H9 (cell line): ENCODE results near the gene EDN3. TPM values are rescaled to one million over a fixed set of nuclear protein-coding genes. Genes with fewer than 3 reads are reported as not detected.

Experiments
- DNase-seq: peaks from one replicate; pipeline ENCODE4 v3.0.0-alpha.2; 2017
- H2AFZ ChIP-seq: one replicate; pipeline ENCODE4 v1.6.1; 2013; ENCODE audit warnings: mild to moderate bottlenecking, low read length, control low read depth, moderate library complexity
- H2AK5ac ChIP-seq: 2 replicates; pipeline ENCODE4 v1.6.1; 2013; ENCODE audit warnings: low read length, control low read depth, mixed read lengths; ENCODE audit not compliant: insufficient read length
- H2BK120ac ChIP-seq: one replicate; pipeline ENCODE4 v1.6.1; 2013; ENCODE audit warnings: low read depth, mild to moderate bottlenecking, low read length, control low read depth, inconsistent platforms; ENCODE audit not compliant: poor library complexity, severe bottlenecking
- H2BK12ac ChIP-seq: 2 replicates; pipeline ENCODE4 v1.6.1; 2013; ENCODE audit warnings: low read length, control low read depth, mixed read lengths, low read depth; ENCODE audit not compliant: insufficient read length
- H2BK15ac ChIP-seq: 2 replicates; pipeline ENCODE4 v1.6.1; 2013; ENCODE audit warnings: low read depth, low read length, control low read depth
- H2BK20ac ChIP-seq: one replicate; pipeline ENCODE4 v1.6.1; 2013; ENCODE audit warnings: low read depth, mild to moderate bottlenecking, low read length, control low read depth, inconsistent platforms; ENCODE audit not compliant: poor library complexity, severe bottlenecking
- H2BK5ac ChIP-seq: 2 replicates; pipeline ENCODE4 v1.6.1; 2013; ENCODE audit warnings: low read length, control low read depth, mixed read lengths; ENCODE audit not compliant: insufficient read length
- H3K14ac ChIP-seq: 2 replicates; pipeline ENCODE4 v1.6.1; 2013; ENCODE audit warnings: low read length, control low read depth; ENCODE audit not compliant: insufficient read depth
- H3K18ac ChIP-seq: 2 replicates; pipeline ENCODE4 v1.6.1; 2013; ENCODE audit warnings: low read depth, mild to moderate bottlenecking, mixed read lengths, low read length, control low read depth; ENCODE audit not compliant: insufficient read length
- H3K23ac ChIP-seq: 2 replicates; pipeline ENCODE4 v1.6.1; 2013; ENCODE audit warnings: low read length, control low read depth, mixed read lengths, low read depth; ENCODE audit not compliant: insufficient read length
- H3K23me2 ChIP-seq: 2 replicates; pipeline ENCODE4 v1.6.1; 2013; ENCODE audit warnings: low read depth, mild to moderate bottlenecking, mixed read lengths, low read length, control low read depth; ENCODE audit not compliant: insufficient read length, poor library complexity, severe bottlenecking
- H3K27ac ChIP-seq: 2 replicates; pipeline ENCODE4 v1.5.1; 2013; ENCODE audit warnings: low read length, control low read depth, mixed read lengths, low read depth; ENCODE audit not compliant: insufficient read length
- H3K27me3 ChIP-seq: 2 replicates; pipeline ENCODE4 v1.6.1; 2013; ENCODE audit warnings: low read length, control low read depth, inconsistent platforms; ENCODE audit not compliant: insufficient read depth
- H3K4ac ChIP-seq: 2 replicates; pipeline ENCODE4 v1.6.1; 2013; ENCODE audit warnings: low read depth, mild to moderate bottlenecking, control low read depth, inconsistent platforms, low read length, moderate library complexity
- H3K4me1 ChIP-seq: 2 replicates; pipeline ENCODE4 v1.6.1; 2013; ENCODE audit warnings: low read length, control low read depth, inconsistent platforms; ENCODE audit not compliant: insufficient read depth
- H3K4me2 ChIP-seq: 2 replicates; pipeline ENCODE4 v1.6.1; 2013; ENCODE audit warnings: low read length, control low read depth, mixed read lengths; ENCODE audit not compliant: insufficient read length, insufficient read depth
- H3K56ac ChIP-seq: 2 replicates; pipeline ENCODE4 v1.6.1; 2013; ENCODE audit warnings: low read depth, mild to moderate bottlenecking, mixed read lengths, low read length, control low read depth; ENCODE audit not compliant: insufficient read length
- H3K79me1 ChIP-seq: 2 replicates; pipeline ENCODE4 v1.6.1; 2013; ENCODE audit warnings: low read depth, mild to moderate bottlenecking, moderate library complexity, low read length, control low read depth, inconsistent platforms; ENCODE audit not compliant: insufficient read depth, poor library complexity, severe bottlenecking
- H3K79me2 ChIP-seq: 2 replicates; pipeline ENCODE4 v1.6.1; 2013; ENCODE audit warnings: low read length, control low read depth, inconsistent platforms; ENCODE audit not compliant: insufficient read depth
- H3K9ac ChIP-seq: 2 replicates; pipeline ENCODE4 v1.6.1; 2013; ENCODE audit warnings: low read length, control low read depth, mixed read lengths; ENCODE audit not compliant: insufficient read length; ENCODE audit errors: extremely low read depth
- H3K9me3 ChIP-seq: one replicate; pipeline ENCODE4 v1.6.1; 2013; ENCODE audit warnings: low read depth, low read length, inconsistent platforms; ENCODE audit not compliant: control insufficient read depth
- H3T11ph ChIP-seq: one replicate; pipeline ENCODE4 v1.6.1; 2013; ENCODE audit warnings: mild to moderate bottlenecking, low read length, control low read depth, inconsistent platforms
- H4K20me1 ChIP-seq: one replicate; pipeline ENCODE4 v1.6.1; 2013; ENCODE audit not compliant: control insufficient read depth, insufficient read length, insufficient read depth
- H4K5ac ChIP-seq: 2 replicates; pipeline ENCODE4 v1.6.1; 2013; ENCODE audit warnings: low read depth, mild to moderate bottlenecking, mixed read lengths, low read length, control low read depth; ENCODE audit not compliant: insufficient read length
- H4K8ac ChIP-seq: replicated peaks from 2 replicates; pipeline ENCODE4 v1.6.1; 2013; ENCODE audit warnings: low read length, control low read depth, mixed read lengths, low read depth; ENCODE audit not compliant: insufficient read length
- H4K91ac ChIP-seq: 2 replicates; pipeline ENCODE4 v1.6.1; 2013; ENCODE audit warnings: low read depth, mild to moderate bottlenecking, moderate library complexity, mixed read lengths, low read length, control low read depth; ENCODE audit not compliant: insufficient read length
- H3K27ac Mint-ChIP-seq, 3 experiments: 2 replicates in 2 of 3; 3 replicates in 1 of 3; pipeline ENCODE4 v1.8.0; 2020 to 2021; ENCODE audit warnings: mixed read lengths in 3 of 3, mild to moderate bottlenecking in 1 of 3, moderate library complexity in 1 of 3
- H3K27me3 Mint-ChIP-seq: 2 replicates; pipeline ENCODE4 v1.8.0; 2021; ENCODE audit warnings: low read depth, mild to moderate bottlenecking, moderate library complexity, mixed read lengths
- H3K36me3 Mint-ChIP-seq, 3 experiments: 2 replicates in 2 of 3; 3 replicates in 1 of 3; pipeline ENCODE4 v1.8.0; 2020 to 2021; ENCODE audit warnings: low read depth in 3 of 3, mixed read lengths in 3 of 3; ENCODE audit not compliant: insufficient read depth in 1 of 3
- H3K4me1 Mint-ChIP-seq, 2 experiments: 2 replicates each; pipeline ENCODE4 v1.8.0; 2020; ENCODE audit warnings: mixed read lengths in 2 of 2
- H3K4me3 Mint-ChIP-seq, 2 experiments: 2 replicates in 1 of 2; 3 replicates in 1 of 2; pipeline ENCODE4 v1.8.0; 2020 to 2021; ENCODE audit warnings: mild to moderate bottlenecking in 2 of 2, mixed read lengths in 2 of 2, moderate library complexity in 1 of 2
- H3K9me3 Mint-ChIP-seq, 2 experiments: 2 replicates in 1 of 2; 3 replicates in 1 of 2; pipeline ENCODE4 v1.8.0; 2020; ENCODE audit warnings: mild to moderate bottlenecking in 2 of 2, mixed read lengths in 2 of 2, moderate library complexity in 1 of 2
- CTCF ChIP-seq: fragments of 200-600 bp; sonication (generic); conservative IDR thresholded peaks from 3 replicates; pipeline ENCODE4 v1.8.0; 2021; ENCODE audit warnings: antibody characterized with exemption, mild to moderate bottlenecking
- WGBS: extraction: QIAGEN DNeasy Blood & Tissue Kit; methylation state at CpG from one replicate; pipeline ENCODE4 v1.1.7; 2013; ENCODE audit warnings: missing lambda C conversion rate, low lambda C conversion rate, mixed read lengths; ENCODE audit not compliant: insufficient read length; ENCODE audit errors: extremely low coverage; 5-methylcytosine and 5-hydroxymethylcytosine counted together
- total RNA-seq: library from RNA; stranded (reverse); gene quantifications from 2 replicates; pipeline ENCODE4 v1.2.1, GENCODE V29; 2021

The EDN3 gene
- total RNA-seq, 1 experiment from 2014 or later = 0.20 TPM

GRCh38 chr20:59342023-59342957 is 41.9 kb downstream of the EDN3 start:
- no peak for DNase-seq
- H3K9ac ChIP-seq = no peak overlapping the region
- no peaks in the 10 kb centered on the region; the same call in 1 of the 2 replicates for H3K27me3 ChIP-seq
- no peak overlapping the region for H2BK20ac ChIP-seq
- H3K23me2 ChIP-seq = no peaks in the 10 kb centered on the region
- H2BK5ac ChIP-seq = no peak overlapping the region
- no peaks in the 10 kb centered on the region for H3K4me1 Mint-ChIP-seq
- H4K5ac ChIP-seq = no peak overlapping the region
- H3K27me3 Mint-ChIP-seq = peaks cover 32% of the 10 kb centered on the region
- H3K56ac ChIP-seq = no peak overlapping the region
- no peak overlapping the region for H3K4me3 Mint-ChIP-seq
- H3K79me2 ChIP-seq = no peaks in the 10 kb centered on the region
- H4K8ac ChIP-seq = no peak overlapping the region
- no peaks in the 10 kb centered on the region for H3K9me3 ChIP-seq
- H3K14ac ChIP-seq = no peak overlapping the region; the same call in 1 of the 2 replicates
- no peaks in the 10 kb centered on the region for H4K20me1 ChIP-seq
- peaks cover 4% of the 10 kb centered on the region in 2 experiments; a peak in 2 of 5 replicates for H3K9me3 Mint-ChIP-seq
- no peak overlapping the region for H2BK120ac ChIP-seq
- H4K91ac ChIP-seq = no peak overlapping the region
- H2AK5ac ChIP-seq = no peak overlapping the region
- H2BK15ac ChIP-seq = no peak overlapping the region
- H3K27ac Mint-ChIP-seq = no peak overlapping the region; a peak in 1 of 7 replicates
- no peak overlapping the region for H3K4ac ChIP-seq
- H3K4me2 ChIP-seq = no peak overlapping the region
- H3K23ac ChIP-seq = no peak overlapping the region
- no peaks in the 10 kb centered on the region; a peak in 1 of 7 replicates for H3K36me3 Mint-ChIP-seq
- no peak overlapping the region for H2BK12ac ChIP-seq
- no peak overlapping the region for H3K18ac ChIP-seq
- no CpG with 5 or more reads among the region's 28 CpGs for WGBS
- H3K79me1 ChIP-seq = no peaks in the 10 kb centered on the region
- no peak overlapping the region for H3K27ac ChIP-seq
- no peaks in the 10 kb centered on the region for H3K4me1 ChIP-seq
- no peak for TF ChIP-seq CTCF
- no peak overlapping the region for H3T11ph ChIP-seq
- H2AFZ ChIP-seq = no peak overlapping the region
